Hepatocyte (in vitro differentiated cells): ENCODE measurements around the gene SGPP1. TPM values are rescaled to one million over a fixed set of nuclear protein-coding genes. Genes with fewer than 3 reads are reported as not detected.

Experiments used
- DNase-seq: peaks from one replicate; pipeline ENCODE4 v3.0.0-alpha.2; 2016; ENCODE audit warnings: low spot score
- H2AFZ ChIP-seq: fragments of 200-600 bp; sonication (generic); 2 replicates; pipeline ENCODE4 v1.6.0; 2016; ENCODE audit warnings: antibody characterized with exemption, mild to moderate bottlenecking
- H3K27ac ChIP-seq: fragments of 200-600 bp; sonication (generic); 2 replicates; pipeline ENCODE4 v1.5.1; 2016; ENCODE audit warnings: mild to moderate bottlenecking
- H3K27me3 ChIP-seq: fragments of 200-600 bp; sonication (generic); 2 replicates; pipeline ENCODE4 v1.6.1; 2016
- H3K36me3 ChIP-seq: fragments of 200-600 bp; sonication (generic); replicated peaks from 2 replicates; pipeline ENCODE4 v1.5.1; 2016; ENCODE audit warnings: low read depth; ENCODE audit not compliant: insufficient read depth
- H3K4me1 ChIP-seq: fragments of 200-600 bp; sonication (generic); 2 replicates; pipeline ENCODE4 v1.5.1; 2016; ENCODE audit warnings: mild to moderate bottlenecking, moderate library complexity; ENCODE audit not compliant: insufficient read depth
- H3K4me2 ChIP-seq: fragments of 200-600 bp; sonication (generic); 2 replicates; pipeline ENCODE4 v1.6.0; 2016
- H3K4me3 ChIP-seq: fragments of 200-600 bp; sonication (generic); 2 replicates; pipeline ENCODE4 v1.5.1; 2016; ENCODE audit warnings: mild to moderate bottlenecking
- H3K79me2 ChIP-seq: fragments of 200-600 bp; sonication (generic); 2 replicates; pipeline ENCODE4 v1.6.0; 2017; ENCODE audit warnings: mild to moderate bottlenecking
- H3K9me2 ChIP-seq: fragments of 200-600 bp; sonication (generic); replicated peaks from 2 replicates; pipeline ENCODE4 v1.6.0; 2017; ENCODE audit warnings: mild to moderate bottlenecking; ENCODE audit not compliant: insufficient read depth
- H3K9me3 ChIP-seq: fragments of 200-600 bp; sonication (generic); 2 replicates; pipeline ENCODE4 v1.5.1; 2016; ENCODE audit warnings: low read depth, mild to moderate bottlenecking
- H4K20me1 ChIP-seq: fragments of 200-600 bp; sonication (generic); 2 replicates; pipeline ENCODE4 v1.6.0; 2016; ENCODE audit warnings: mild to moderate bottlenecking; ENCODE audit not compliant: insufficient read depth, poor library complexity, severe bottlenecking
- EZH2 ChIP-seq: fragments of 200-600 bp; sonication (generic); IDR thresholded peaks from 2 replicates; pipeline ENCODE4 v1.6.1; 2016; ENCODE audit warnings: antibody characterized with exemption, mild to moderate bottlenecking, borderline replicate concordance
- EZH2phosphoT487 ChIP-seq: fragments of 200-600 bp; sonication (generic); IDR thresholded peaks from one replicate; pipeline ENCODE4 v1.6.1; 2018; ENCODE audit warnings: antibody characterized with exemption, mild to moderate bottlenecking, low read depth, moderate library complexity; ENCODE audit not compliant: unreplicated experiment, severe bottlenecking
- WGBS: methylation state at CpG from one replicate; pipeline ENCODE4 v1.1.6; 2016; ENCODE audit warnings: low lambda C conversion rate; ENCODE audit errors: missing lambda C conversion rate; 5-methylcytosine and 5-hydroxymethylcytosine counted together
- polyA plus RNA-seq: library from polyadenylated mRNA; unstranded; fragments of >200 nt; fragmentation: Nextera tagmentation; extraction: Ambion mirVana; gene quantifications from 2 replicates; pipeline ENCODE4 v1.2.1, GENCODE V29; 2016
- total RNA-seq: library from RNA; depleted of rRNA; stranded (reverse); fragments of >200 nt; gene quantifications from 2 replicates; pipeline ENCODE4 v1.2.3, GENCODE V29; 2014
- TF ChIP-seq, protein P1 (sequence below): fragments of 200-600 bp; sonication (generic); IDR thresholded peaks from 2 replicates; pipeline ENCODE4 v1.5.1; 2016; ENCODE audit warnings: antibody characterized with exemption, mild to moderate bottlenecking; ENCODE audit not compliant: poor library complexity

Gene SGPP1, protein sequence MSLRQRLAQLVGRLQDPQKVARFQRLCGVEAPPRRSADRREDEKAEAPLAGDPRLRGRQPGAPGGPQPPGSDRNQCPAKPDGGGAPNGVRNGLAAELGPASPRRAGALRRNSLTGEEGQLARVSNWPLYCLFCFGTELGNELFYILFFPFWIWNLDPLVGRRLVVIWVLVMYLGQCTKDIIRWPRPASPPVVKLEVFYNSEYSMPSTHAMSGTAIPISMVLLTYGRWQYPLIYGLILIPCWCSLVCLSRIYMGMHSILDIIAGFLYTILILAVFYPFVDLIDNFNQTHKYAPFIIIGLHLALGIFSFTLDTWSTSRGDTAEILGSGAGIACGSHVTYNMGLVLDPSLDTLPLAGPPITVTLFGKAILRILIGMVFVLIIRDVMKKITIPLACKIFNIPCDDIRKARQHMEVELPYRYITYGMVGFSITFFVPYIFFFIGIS
- 19.8 and 23.9 TPM in 2 replicates for total RNA-seq
- 12.0 and 17.8 TPM in 2 replicates for polyA plus RNA-seq

DNA sequence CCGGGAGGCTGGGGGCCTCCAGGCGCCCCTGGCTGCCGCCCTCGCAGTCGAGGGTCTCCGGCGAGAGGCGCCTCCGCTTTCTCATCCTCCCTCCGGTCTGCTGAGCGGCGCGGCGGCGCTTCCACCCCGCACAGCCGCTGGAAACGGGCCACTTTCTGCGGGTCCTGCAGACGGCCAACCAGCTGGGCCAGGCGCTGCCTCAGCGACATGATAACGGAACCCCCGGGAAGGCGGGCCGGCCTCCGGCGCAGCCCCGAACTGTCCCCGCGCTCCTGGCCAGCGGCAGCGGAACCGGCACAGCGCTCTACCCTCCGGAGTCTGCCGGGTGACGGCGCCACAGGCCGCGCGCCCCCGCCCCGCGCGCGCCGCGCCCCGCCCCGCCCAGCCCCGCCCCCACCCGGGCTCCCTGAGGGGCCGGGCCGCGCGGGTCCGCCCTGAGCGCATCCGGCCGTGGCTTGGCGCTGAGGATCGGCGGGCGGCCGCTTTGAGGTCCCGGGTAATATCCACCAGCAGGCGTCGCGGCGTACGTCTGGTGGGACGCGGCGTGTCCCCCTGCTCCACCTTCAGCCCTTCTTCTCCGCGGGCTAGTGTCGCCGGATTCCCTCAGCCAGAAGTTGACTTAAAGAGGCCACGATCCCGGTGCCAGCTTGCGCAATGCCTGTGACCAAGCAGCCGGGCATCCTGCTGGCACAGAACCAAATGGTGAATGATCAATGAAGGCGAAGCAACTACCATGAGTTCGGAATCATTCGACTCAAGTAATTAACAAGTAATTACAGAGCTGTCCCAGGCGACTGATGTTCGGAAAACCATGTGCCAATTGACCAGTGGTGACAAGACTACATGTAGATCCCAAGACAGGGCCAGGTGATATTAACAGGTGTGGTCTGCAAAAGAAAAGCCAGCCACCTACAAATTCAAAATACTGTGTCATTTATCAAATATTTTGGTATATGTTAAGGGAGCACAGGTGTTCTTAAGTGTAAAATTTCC lies at the start of gene SGPP1:
TSS of gene SGPP1 (minus strand) at position 330 of the 993 bp plus-strand sequence. CDS start at position 209, 121 bp downstream.
- Histone ChIP-seq H3K9me2 (no peaks in the 10 kb centered on the region), H3K36me3 (no peaks in the 10 kb centered on the region), H3K27me3 (no peaks in the 10 kb centered on the region), H4K20me1 (no peaks in the 10 kb centered on the region), H3K27ac (peak within 1 kb of the TSS; percentile 89), H3K9me3 (no peaks in the 10 kb centered on the region), H3K4me3 (peak within 1 kb of the TSS; percentile 97), H3K79me2 (peaks cover 39% of the 10 kb centered on the region), H3K4me1 (no peaks in the 10 kb centered on the region), H2AFZ (peak within 1 kb of the TSS; percentile 98), H3K4me2 (peak within 1 kb of the TSS; percentile 86)
- peak; percentile 87 for DNase-seq
- WGBS: 3% methylated on average over 80 of the region's 88 CpGs
- TF ChIP-seq, protein P1, sequence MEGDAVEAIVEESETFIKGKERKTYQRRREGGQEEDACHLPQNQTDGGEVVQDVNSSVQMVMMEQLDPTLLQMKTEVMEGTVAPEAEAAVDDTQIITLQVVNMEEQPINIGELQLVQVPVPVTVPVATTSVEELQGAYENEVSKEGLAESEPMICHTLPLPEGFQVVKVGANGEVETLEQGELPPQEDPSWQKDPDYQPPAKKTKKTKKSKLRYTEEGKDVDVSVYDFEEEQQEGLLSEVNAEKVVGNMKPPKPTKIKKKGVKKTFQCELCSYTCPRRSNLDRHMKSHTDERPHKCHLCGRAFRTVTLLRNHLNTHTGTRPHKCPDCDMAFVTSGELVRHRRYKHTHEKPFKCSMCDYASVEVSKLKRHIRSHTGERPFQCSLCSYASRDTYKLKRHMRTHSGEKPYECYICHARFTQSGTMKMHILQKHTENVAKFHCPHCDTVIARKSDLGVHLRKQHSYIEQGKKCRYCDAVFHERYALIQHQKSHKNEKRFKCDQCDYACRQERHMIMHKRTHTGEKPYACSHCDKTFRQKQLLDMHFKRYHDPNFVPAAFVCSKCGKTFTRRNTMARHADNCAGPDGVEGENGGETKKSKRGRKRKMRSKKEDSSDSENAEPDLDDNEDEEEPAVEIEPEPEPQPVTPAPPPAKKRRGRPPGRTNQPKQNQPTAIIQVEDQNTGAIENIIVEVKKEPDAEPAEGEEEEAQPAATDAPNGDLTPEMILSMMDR: peak; percentile 32
- TF ChIP-seq EZH2: no peak
- TF ChIP-seq EZH2phosphoT487: no peak

DNA sequence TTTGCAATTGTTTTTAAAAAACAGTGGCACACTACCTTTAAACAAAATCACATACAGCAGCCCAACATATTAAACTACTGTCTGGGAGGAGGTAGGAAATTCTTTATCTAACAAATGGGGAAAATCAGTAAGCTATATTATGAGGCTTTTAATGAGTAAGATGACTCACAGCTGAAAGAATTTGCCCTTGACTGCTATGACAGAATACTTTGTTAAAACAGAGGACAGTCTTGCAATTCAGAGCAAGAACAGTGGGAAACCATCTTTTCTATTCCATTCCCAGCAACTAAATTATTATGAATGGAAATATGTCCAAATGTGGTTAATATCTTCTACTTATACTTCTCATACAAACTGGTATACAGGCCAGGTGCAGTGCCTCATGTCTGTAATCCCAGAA lies 49.2 kb upstream of the SGPP1 start:
- peak; percentile 27 for DNase-seq
- H3K79me2 ChIP-seq: no peaks in the 10 kb centered on the region
- no peak overlapping the region for H3K4me3 ChIP-seq
- peak overlapping the region; percentile 4 for H3K27ac ChIP-seq
- H3K27me3 ChIP-seq: no peaks in the 10 kb centered on the region
- no peaks in the 10 kb centered on the region for H4K20me1 ChIP-seq
- H3K9me2 ChIP-seq: no peaks in the 10 kb centered on the region
- H3K36me3 ChIP-seq: no peaks in the 10 kb centered on the region
- H3K4me2 ChIP-seq: no peak overlapping the region
- no peaks in the 10 kb centered on the region for H3K4me1 ChIP-seq
- no peak for TF ChIP-seq EZH2phosphoT487
- TF ChIP-seq, protein P1: no peak
- no peak for TF ChIP-seq EZH2
- H2AFZ ChIP-seq: no peak overlapping the region
- no peaks in the 10 kb centered on the region for H3K9me3 ChIP-seq

DNA sequence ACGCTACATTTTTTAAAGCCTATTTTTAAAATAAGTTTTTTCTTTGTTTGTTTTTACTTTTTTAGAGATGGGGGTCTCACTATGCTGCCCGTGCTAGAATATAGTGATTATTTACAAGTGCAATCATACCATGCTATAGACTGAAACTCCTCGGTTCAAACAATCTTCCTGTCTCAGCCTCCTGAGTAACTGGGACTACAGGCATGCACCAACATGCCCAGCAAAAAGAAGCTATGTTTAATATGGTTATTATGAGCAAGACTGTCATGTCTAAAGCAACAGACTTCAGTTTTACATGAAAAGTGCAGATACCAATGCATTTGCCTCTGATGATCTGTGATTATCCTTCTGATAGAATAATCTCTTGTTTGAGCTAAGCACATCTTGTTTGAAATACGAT lies 45.6 kb upstream of the SGPP1 start:
- Histone ChIP-seq H3K4me3 (no peak overlapping the region), H3K27me3 (no peaks in the 10 kb centered on the region), H3K9me2 (no peaks in the 10 kb centered on the region), H3K79me2 (no peaks in the 10 kb centered on the region), H3K36me3 (no peaks in the 10 kb centered on the region), H3K4me1 (no peaks in the 10 kb centered on the region), H3K27ac (no peak overlapping the region), H3K9me3 (no peaks in the 10 kb centered on the region), H3K4me2 (no peak overlapping the region), H2AFZ (peak overlapping the region; percentile 45), H4K20me1 (no peaks in the 10 kb centered on the region)
- 88% methylated on average over 4 of the region's 4 CpGs for WGBS
- TF ChIP-seq, protein P1: no peak
- TF ChIP-seq EZH2phosphoT487: no peak
- TF ChIP-seq EZH2: no peak
- no peak for DNase-seq
